ENCODE data around the gene ADM.
A peak's percentile ranks its signal among the peaks of the same experiment; 100 is the strongest.

Gene ADM

GRCh38 chr11:10291801-10292638, 12.9 kb upstream of the ADM start:
- no peak overlapping the region for H3K27ac ChIP-seq (ENCODE audit: low read length)

GRCh38 chr11:10293423-10294289, 11.2 kb upstream of the ADM start, which contains the start of gene SBF2:
Gene SBF2 (minus strand): TSS chr11:10294219. CDS start chr11:10294069, 150 bp downstream.
- H3K4me1 ChIP-seq (ENCODE audit: control insufficient read depth, insufficient read depth, low read length) = peaks cover 4% of the 10 kb centered on the region
- no peaks in the 10 kb centered on the region for H3K9me3 ChIP-seq (ENCODE audit: control insufficient read depth, insufficient read depth, low read length)
- H3K36me3 ChIP-seq (ENCODE audit: control insufficient read depth, insufficient read depth, low read length) = peaks cover 4% of the 10 kb centered on the region; the same call in 1 of the 2 replicates
- no peaks in the 10 kb centered on the region for H3K27me3 ChIP-seq (ENCODE audit: control insufficient read depth, insufficient read depth, low read length)
- H3K27ac ChIP-seq (ENCODE audit: low read length) = no peak within 1 kb of the TSS
- DNase-seq (ENCODE audit: low read depth, low spot score) = no peak
- no CpG with 5 or more reads among the region's 81 CpGs for WGBS (ENCODE audit: insufficient coverage, insufficient read length)
- H3K4me3 ChIP-seq (ENCODE audit: low read length) = peak within 1 kb of the TSS; percentile 80; the same call in 1 of the 2 replicates

More at GRCh38 chr11:10291801-10292638, 12.9 kb upstream of the ADM start:
- no peak for DNase-seq (ENCODE audit: low read depth, low spot score)
- H3K27me3 ChIP-seq (ENCODE audit: control insufficient read depth, insufficient read depth, low read length) = no peaks in the 10 kb centered on the region
- no peak overlapping the region for H3K4me3 ChIP-seq (ENCODE audit: low read length)
- H3K36me3 ChIP-seq (ENCODE audit: control insufficient read depth, insufficient read depth, low read length) = peaks cover 4% of the 10 kb centered on the region; the same call in 1 of the 2 replicates
- WGBS (ENCODE audit: insufficient coverage, insufficient read length) = no CpG with 5 or more reads among the region's 17 CpGs
- H3K9me3 ChIP-seq (ENCODE audit: control insufficient read depth, insufficient read depth, low read length) = no peaks in the 10 kb centered on the region
- H3K4me1 ChIP-seq (ENCODE audit: control insufficient read depth, insufficient read depth, low read length) = peaks cover 4% of the 10 kb centered on the region

DNA sequence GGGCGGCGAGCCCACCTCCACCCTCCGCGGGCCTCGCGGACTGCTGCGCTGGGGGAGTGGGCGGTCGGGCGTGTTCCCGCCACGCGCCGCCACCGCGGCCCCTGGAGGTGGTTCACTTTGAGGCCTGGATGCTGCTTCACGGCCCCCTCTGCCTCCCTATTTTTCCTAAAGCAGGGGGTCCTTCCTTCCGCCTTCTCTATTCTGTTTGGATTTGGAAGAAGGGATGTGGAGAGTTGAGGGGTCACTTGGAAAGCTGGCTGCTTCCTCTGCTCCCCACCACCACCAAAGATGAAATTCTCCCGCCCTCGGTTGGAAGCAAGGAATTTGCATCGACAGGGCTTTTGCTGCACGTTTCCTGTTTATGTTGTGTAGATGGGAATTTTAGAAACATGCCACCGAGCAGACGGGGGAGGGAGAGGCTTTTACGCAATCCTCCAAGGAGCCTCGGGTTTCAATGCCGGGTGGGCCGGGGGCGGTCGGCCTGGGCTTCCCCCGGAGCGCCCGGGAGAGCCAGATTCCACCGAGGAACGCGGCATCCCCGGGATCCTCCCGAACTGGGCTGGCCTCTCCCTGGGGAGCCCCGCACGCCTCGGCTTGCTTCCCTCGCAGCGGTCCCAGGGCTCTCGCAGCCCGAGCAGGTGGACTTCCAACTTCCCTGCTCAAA, 10.5 kb upstream of the ADM start:
- no peak overlapping the region for H3K27ac ChIP-seq (ENCODE audit: low read length)
- no peaks in the 10 kb centered on the region for H3K9me3 ChIP-seq (ENCODE audit: control insufficient read depth, insufficient read depth, low read length)
- H3K4me3 ChIP-seq (ENCODE audit: low read length) = peak overlapping the region; percentile 80; the same call in 1 of the 2 replicates
- H3K27me3 ChIP-seq (ENCODE audit: control insufficient read depth, insufficient read depth, low read length) = no peaks in the 10 kb centered on the region
- peaks cover 4% of the 10 kb centered on the region for H3K4me1 ChIP-seq (ENCODE audit: control insufficient read depth, insufficient read depth, low read length)
- WGBS (ENCODE audit: insufficient coverage, insufficient read length) = no CpG with 5 or more reads among the region's 45 CpGs
- peaks cover 3% of the 10 kb centered on the region; the same call in 1 of the 2 replicates for H3K36me3 ChIP-seq (ENCODE audit: control insufficient read depth, insufficient read depth, low read length)
- DNase-seq (ENCODE audit: low read depth, low spot score) = no peak

GRCh38 chr11:10295064-10295901, 9.6 kb upstream of the ADM start:
- Histone ChIP-seq H3K27ac (ENCODE audit: low read length) (no peak overlapping the region), H3K36me3 (ENCODE audit: control insufficient read depth, insufficient read depth, low read length) (no peaks in the 10 kb centered on the region), H3K4me3 (ENCODE audit: low read length) (peak overlapping the region; percentile 80; the same call in 1 of the 2 replicates), H3K27me3 (ENCODE audit: control insufficient read depth, insufficient read depth, low read length) (no peaks in the 10 kb centered on the region), H3K4me1 (ENCODE audit: control insufficient read depth, insufficient read depth, low read length) (peaks cover under 1% of the 10 kb centered on the region; the same call in 1 of the 2 replicates), H3K9me3 (ENCODE audit: control insufficient read depth, insufficient read depth, low read length) (no peaks in the 10 kb centered on the region)
- DNase-seq (ENCODE audit: low read depth, low spot score) = no peak
- WGBS (ENCODE audit: insufficient coverage, insufficient read length) = no CpG with 5 or more reads among the region's 10 CpGs

DNA sequence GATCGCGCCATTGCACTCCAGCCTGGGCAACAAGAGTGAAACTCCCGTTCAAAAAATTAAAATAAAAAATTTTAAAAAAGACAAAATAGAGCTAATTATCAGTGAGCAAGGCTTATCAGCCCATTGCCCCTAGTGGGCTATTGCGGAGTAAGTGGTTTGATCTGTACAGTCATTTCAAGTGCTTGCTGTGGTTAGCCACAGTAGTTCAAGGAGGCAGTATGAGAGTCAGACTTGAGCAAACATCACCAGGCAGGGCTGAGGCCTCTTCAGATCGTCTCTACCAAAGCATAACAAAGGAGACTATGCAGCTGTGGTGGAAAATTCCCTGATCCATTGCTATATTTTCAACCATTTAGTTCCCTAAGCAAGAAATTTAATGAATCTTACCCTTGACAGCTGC, 6.5 kb upstream of the ADM start:
- DNase-seq (ENCODE audit: low read depth, low spot score) = no peak
- no CpG with 5 or more reads among the region's 5 CpGs for WGBS (ENCODE audit: insufficient coverage, insufficient read length)

GRCh38 chr11:10301656-10302358, 3.1 kb upstream of the ADM start:
- H3K27ac ChIP-seq (ENCODE audit: low read length) = no peak overlapping the region
- DNase-seq (ENCODE audit: low read depth, low spot score) = no peak

More for the DNA sequence above, 6.5 kb upstream of the ADM start:
- H3K9me3 ChIP-seq (ENCODE audit: control insufficient read depth, insufficient read depth, low read length) = no peaks in the 10 kb centered on the region
- no peak overlapping the region for H3K27ac ChIP-seq (ENCODE audit: low read length)
- peaks cover 5% of the 10 kb centered on the region; the same call in 1 of the 2 replicates for H3K27me3 ChIP-seq (ENCODE audit: control insufficient read depth, insufficient read depth, low read length)
- no peaks in the 10 kb centered on the region; the same call in 1 of the 2 replicates for H3K4me1 ChIP-seq (ENCODE audit: control insufficient read depth, insufficient read depth, low read length)
- H3K4me3 ChIP-seq (ENCODE audit: low read length) = no peak overlapping the region
- no peaks in the 10 kb centered on the region for H3K36me3 ChIP-seq (ENCODE audit: control insufficient read depth, insufficient read depth, low read length)

GRCh38 chr11:10302359-10302743, 2.5 kb upstream of the ADM start:
- DNase-seq (ENCODE audit: low read depth, low spot score) = no peak

More at GRCh38 chr11:10301656-10302358, 3.1 kb upstream of the ADM start:
- Histone ChIP-seq H3K36me3 (ENCODE audit: control insufficient read depth, insufficient read depth, low read length) (peaks cover 3% of the 10 kb centered on the region; the same call in 1 of the 2 replicates), H3K4me1 (ENCODE audit: control insufficient read depth, insufficient read depth, low read length) (no peaks in the 10 kb centered on the region), H3K27me3 (ENCODE audit: control insufficient read depth, insufficient read depth, low read length) (peaks cover 5% of the 10 kb centered on the region; the same call in 1 of the 2 replicates), H3K9me3 (ENCODE audit: control insufficient read depth, insufficient read depth, low read length) (no peaks in the 10 kb centered on the region), H3K4me3 (ENCODE audit: low read length) (peak overlapping the region; percentile 59; the same call in 1 of the 2 replicates)
- no CpG with 5 or more reads among the region's 9 CpGs for WGBS (ENCODE audit: insufficient coverage, insufficient read length)

GRCh38 chr11:10302744-10303557, 1.9 kb upstream of the ADM start:
- peak overlapping the region; percentile 59 for H3K4me3 ChIP-seq (ENCODE audit: low read length)
- H3K27ac ChIP-seq (ENCODE audit: low read length) = no peak overlapping the region
- H3K36me3 ChIP-seq (ENCODE audit: control insufficient read depth, insufficient read depth, low read length) = peaks cover 3% of the 10 kb centered on the region; the same call in 1 of the 2 replicates
- peaks cover 5% of the 10 kb centered on the region; the same call in 1 of the 2 replicates for H3K27me3 ChIP-seq (ENCODE audit: control insufficient read depth, insufficient read depth, low read length)
- no peaks in the 10 kb centered on the region for H3K9me3 ChIP-seq (ENCODE audit: control insufficient read depth, insufficient read depth, low read length)
- H3K4me1 ChIP-seq (ENCODE audit: control insufficient read depth, insufficient read depth, low read length) = no peaks in the 10 kb centered on the region
- DNase-seq (ENCODE audit: low read depth, low spot score) = no peak
- no CpG with 5 or more reads among the region's 56 CpGs for WGBS (ENCODE audit: insufficient coverage, insufficient read length)

More at GRCh38 chr11:10302359-10302743, 2.5 kb upstream of the ADM start:
- Histone ChIP-seq H3K4me3 (ENCODE audit: low read length) (peak overlapping the region; percentile 59; the same call in 1 of the 2 replicates), H3K36me3 (ENCODE audit: control insufficient read depth, insufficient read depth, low read length) (peaks cover 3% of the 10 kb centered on the region; the same call in 1 of the 2 replicates), H3K9me3 (ENCODE audit: control insufficient read depth, insufficient read depth, low read length) (no peaks in the 10 kb centered on the region), H3K27me3 (ENCODE audit: control insufficient read depth, insufficient read depth, low read length) (peaks cover 5% of the 10 kb centered on the region; the same call in 1 of the 2 replicates), H3K27ac (ENCODE audit: low read length) (no peak overlapping the region), H3K4me1 (ENCODE audit: control insufficient read depth, insufficient read depth, low read length) (no peaks in the 10 kb centered on the region)
- WGBS (ENCODE audit: insufficient coverage, insufficient read length) = no CpG with 5 or more reads among the region's 10 CpGs
